Glomerular visceral epithelial cell (primary cell): ENCODE measurements around the gene MLLT10.
"Not testable (repeated sequence)": the region's sequence is repeated elsewhere in the genome, so short reads cannot be mapped to it uniquely, and the experiment has no call there.

Experiments used
- DNase-seq: peaks from one replicate; pipeline ENCODE4 v3.0.0-alpha.2; 2016; ENCODE audit errors: extremely low spot score

The MLLT10 gene

DNA sequence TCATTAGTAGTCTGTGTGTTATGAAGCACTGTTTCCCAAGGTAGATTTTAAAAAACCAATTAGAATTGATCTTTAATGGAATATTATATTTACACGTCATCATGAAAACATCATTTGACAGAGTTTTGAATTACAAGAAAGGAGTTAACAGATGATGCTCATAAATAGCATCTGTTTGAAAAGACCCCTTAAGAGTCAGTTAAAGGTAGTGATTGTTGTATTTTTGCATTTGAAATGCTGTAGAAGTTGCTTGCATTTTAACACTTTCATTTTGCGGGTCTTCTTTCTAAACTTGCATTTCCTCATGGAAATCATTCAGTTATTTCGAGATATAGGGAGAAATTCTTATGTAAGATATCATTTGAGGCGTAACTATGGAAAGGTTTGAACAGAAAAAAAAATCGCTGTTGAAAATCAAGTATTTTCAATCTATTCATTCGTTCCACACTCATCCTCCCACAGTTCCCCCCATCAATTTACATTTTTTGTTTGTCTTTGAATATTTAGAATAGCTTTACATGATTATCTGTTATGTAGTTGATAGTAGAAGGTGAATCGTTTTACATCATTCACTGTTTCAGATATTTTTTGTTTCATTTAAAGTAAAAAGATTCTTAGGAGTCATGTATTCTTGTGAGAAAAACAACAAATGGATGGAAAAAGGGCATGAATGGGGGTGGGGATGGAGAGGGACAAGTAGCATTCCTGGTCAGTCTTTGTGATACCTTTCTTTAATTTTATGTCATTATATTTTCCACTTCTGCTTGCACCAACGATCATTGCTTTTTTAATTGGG is 5.6 kb upstream of the MLLT10 start:
- no peak for DNase-seq

DNA sequence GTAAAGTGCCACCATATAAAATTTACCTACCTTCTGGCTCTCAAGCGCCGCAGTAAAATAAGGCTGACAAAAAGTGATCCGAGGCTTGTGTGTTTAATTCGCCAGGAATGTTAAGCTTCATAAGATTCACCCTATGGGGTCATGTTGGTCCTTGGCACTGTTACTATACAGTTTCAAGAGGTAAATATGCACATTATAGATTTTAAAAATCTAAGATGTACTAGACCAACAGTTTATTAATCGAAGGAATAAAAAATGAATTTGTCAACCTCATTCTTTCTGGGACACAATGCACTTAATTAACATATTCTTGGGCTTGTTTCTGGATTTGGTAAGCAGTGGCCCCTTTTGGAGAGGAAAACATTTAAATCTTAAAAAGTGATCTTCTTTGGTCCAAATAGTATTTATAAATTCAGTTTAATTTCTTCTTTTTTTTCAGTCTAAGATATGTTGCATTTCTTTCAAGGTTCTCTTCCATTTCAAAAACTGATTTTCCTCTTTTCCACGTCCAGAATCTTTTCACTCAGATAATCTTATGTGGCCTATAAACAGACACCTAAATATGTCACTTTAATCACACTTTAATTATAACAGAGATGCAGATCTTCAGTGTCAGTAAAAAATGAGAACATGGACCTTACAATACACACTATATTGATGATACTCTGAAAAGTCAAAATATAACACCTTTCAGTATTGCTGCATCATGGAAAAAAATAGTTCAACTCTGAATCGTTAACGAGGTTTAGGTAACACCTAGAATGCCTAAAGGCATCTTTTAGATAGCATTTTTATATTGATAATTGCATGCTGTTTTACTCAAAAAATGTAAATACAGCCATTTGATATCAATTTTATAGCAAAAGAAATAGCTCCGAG is 4.8 kb upstream of the MLLT10 start:
- DNase-seq: no peak

DNA sequence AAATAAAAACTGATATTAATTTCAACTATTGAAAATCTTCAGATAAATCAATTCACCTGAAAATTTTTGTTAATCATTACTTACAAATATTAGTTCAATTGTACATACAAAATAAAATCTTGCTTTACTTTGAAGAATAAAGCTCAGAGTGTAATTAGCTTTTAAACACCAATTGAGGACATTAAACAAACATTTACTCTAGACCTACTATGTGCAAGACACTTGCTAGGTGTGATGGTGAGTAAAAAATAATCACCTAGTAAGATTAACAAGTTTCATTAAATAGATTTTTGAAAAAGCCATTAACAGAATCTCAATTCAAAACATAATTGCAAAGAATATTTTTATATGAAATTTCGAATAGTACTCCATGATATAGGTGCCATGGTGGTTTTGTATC is 3.9 kb upstream of the MLLT10 start:
- no peak for DNase-seq

DNA sequence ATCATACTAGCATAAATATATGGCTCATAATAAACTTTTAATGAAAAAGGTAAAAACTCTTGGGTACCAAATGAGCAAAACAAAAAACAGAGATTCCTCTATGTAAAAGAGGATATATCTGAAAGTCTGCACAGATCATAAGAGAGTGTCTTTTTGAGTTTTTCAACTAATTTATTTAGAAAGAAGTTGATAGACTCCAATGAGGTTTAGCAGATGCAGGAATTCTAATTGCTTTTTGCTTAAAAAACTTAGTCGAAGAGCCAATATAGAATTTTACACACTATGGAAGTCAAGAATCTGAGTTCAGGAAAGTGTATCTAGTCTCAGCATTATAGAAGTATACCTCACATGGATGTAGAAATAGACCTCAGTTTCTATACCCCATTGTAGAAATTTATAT is 3.4 kb upstream of the MLLT10 start:
- no peak for DNase-seq

DNA sequence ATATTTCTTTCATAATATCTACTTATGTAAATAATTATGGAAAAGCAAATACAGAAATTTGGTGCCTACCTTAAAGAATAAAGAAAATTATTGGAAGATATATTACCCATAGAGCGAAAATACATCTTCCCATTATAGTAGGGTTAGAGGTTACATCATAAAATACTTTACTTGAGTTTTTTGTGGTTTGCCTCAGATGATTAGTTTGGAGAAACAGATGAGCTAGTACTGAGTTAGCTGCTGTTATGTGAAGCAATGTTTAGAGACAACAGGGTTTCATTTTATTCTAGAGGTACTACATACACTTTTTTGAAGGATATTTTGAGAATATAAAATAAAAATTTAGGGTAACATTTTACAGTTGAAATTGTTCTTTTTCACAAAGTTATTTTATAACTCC is 2.9 kb upstream of the MLLT10 start:
- peak; percentile 21 for DNase-seq

DNA sequence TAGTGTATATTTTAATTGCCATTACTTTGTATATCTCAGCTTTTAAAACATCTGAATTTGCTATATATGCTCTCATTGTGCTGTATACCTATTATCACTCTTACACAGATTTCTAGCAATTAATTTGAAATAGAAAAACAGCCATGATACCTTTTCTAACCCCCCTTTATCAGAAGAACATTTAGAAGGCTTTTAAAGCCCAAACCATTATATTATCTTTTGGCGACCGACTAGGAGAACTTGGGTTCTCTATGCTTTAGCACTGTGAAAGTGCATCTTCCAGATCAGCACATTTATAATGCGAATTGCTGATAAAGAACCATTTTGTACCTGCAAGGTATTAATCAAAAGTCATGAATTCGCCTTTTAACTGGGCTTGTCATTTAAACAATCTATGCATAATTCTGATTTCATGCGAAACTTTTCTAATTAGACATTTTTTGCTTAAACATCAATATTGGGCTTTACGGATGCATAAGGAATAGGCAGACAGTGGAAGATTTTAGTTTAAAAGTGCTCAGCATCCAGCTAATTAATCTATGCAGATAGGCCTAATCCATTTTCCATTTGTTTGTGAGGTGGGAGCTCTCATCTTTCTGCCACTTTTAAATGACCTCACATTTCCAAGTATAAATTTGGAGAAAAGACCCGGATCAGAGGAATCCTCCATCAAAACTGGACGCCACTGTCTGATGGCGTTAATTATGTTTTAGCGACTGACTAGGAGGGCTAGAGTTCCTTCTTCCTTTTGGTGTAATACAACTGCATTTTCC is 1.2 kb upstream of the MLLT10 start:
- DNase-seq: no peak

DNA sequence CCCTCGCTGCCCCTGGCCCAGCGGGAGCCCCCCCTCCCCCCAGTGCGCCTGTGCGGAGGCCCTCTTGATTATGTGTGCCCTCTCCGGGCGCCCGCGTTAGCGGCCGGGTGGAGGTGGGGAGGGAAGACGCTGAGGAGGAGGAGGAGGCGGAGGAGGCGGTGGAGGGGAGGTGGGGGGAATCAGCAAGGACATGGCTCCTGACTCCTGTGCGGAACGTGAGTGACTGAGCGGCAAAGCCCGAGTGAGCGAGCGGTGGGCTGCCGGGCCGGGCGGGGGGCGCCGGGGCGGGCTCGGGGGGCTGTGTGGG is 201 bp downstream of the MLLT10 start:
- no peak for DNase-seq

DNA sequence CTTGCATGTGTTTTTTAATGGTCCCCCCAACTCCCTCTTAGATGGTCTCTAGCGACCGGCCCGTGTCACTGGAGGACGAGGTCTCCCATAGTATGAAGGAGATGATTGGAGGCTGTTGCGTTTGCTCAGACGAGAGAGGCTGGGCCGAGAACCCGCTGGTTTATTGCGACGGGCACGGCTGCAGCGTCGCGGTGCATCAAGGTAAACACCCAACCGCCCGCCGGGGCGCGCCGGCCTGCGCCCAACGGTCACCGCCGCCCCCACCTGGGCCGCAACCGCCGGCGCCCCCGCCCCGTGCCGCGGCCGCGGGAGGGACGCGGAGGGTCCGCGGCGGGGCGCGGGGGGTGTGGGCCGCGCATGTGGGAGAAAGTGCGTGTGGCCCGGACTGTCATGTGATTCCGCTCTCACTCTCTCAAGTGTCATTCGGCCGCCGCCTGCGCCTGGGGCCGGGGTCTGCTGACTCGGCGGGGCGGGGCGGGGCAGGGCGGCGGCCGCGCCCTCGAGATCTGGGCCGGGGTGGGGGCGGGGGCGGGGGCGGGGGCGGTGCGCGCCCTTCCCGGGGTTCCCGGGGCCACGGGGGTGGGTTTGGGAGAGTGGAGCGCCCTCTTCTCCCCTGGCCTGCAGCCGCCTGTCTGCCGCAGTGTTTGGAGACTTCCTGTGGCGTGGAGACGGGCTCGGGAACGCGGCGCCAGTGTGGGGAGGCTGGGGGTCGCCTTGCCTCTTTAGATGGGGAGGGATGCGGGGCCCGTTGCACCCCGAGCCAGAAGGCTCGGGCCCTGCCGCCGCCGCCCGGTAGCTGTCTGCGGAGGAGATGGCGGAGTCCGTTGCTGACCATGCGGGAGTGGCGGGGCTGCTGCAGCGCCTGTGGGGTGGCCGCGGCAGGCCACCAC is 817 bp downstream of the MLLT10 start:
- DNase-seq: peak; percentile 38

DNA sequence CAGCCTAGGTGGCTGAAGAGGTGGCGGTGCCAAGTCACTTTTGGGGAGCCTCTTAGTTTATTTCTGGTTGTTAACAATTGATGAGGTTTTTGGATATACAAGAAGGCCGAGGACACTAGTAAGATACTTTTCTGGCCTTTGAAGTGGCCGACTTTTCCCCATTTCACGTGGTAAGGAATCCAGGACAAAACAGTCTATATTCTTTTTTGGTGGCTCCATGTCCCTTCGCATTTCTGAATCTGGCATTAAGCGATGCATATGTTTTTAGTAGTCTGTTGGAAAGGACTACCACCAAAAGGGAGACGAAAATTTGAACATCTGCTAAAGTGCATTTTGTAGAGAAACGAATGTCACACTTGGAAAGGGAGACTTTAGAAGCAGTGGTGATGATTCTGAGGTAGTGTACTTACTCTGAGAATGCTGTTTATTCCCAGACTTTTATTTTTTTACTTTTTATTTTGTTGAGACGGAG is 1.5 kb downstream of the MLLT10 start:
- DNase-seq: no peak

DNA sequence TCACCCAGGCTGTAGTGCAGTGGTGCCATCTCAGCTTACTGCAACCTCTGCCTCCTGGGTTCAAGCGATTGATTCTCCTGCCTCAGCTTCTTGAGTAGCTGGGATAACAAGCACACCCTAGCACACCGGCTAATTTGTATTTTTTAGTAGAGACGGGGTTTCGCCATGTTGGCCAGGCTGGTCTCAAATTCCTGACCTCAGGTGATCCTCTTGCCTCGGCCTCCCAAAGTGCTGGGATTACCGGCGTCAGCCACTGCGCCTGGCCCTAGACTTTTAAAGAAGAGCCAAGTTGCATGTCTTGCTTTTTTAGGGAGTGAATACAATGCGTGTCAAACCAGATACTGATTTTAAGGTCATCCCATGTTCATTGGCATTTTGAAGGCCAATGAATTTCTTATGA is 1.9 kb downstream of the MLLT10 start:
- DNase-seq: not testable (repeated sequence)

DNA sequence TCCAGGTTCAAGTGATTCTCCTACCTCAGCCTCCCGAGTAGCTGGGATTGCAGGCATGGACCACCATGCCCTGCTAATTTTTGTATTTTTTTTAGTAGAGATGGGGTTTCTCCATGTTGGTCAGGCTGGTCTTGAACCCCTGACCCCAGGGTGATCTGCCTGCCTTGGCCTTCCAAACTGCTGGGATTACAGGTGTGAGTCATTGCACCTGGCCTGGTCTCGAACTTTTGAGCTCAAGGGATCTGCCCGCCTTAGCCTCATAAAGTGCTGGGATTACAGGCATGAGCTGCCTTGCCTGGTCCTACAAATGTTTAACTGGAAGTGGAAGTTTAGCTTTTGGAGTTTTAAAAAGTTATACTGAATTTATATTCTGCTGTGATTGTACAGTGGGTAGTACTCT is 2.8 kb downstream of the MLLT10 start:
- no peak for DNase-seq

DNA sequence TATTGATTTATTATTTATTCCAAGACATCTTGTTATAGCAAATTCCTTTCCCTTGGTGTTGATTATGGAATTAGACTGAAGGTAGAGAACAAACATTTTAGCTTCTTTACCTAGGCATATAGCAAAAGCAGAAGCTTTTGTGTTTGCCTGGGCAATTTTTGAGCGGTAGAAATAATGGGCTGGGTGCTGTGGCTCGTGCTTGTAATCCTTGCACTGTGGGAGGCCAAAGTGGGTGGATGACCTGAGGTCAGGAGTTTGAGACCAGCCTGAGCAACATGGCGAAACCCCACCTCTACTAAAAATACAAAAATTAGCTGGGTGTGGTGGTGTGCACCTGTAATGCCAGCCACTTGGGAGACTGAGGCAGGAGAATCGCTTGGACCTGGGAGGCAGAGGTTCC is 6.7 kb downstream of the MLLT10 start:
- not testable (repeated sequence) for DNase-seq

DNA sequence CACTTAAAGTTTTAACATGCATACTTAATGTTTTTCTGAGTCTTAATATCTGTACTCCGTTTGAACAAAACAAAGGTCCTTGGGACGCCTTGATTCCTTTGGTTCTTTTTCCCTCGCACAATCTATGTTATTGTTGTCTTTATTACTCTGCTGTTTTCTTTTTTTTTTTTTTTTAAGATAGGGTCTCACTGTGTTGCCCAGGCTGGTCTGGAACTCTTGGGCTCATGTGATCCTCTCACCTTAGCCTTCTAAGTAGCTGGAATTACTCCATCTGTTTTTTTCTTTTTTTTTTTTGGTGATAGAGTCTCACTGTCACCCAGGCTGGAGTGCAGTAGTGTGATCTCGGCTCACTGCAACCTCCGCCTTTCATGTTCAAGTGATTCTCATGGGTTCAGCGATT is 13.2 kb downstream of the MLLT10 start:
- no peak for DNase-seq

DNA sequence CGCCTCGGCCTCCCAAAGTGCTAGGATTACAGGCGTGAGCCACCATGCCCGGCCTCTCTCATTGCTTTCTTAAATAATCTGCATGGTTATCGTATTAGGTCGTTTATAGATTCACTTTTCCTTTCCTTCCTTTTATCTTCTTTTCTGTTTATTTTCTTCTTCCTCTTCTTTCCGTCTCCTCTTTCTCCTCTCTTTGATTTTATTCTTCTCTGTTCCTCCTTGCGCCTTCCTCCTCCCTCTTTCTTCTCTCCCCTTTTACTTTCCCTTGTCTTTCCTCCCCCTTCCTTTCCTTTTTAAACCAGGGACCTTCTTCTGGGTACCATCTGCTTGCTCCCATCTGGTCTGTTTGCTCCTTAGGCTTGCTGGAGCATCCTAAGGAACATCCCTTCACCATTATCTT is 18.6 kb downstream of the MLLT10 start:
- no peak for DNase-seq

DNA sequence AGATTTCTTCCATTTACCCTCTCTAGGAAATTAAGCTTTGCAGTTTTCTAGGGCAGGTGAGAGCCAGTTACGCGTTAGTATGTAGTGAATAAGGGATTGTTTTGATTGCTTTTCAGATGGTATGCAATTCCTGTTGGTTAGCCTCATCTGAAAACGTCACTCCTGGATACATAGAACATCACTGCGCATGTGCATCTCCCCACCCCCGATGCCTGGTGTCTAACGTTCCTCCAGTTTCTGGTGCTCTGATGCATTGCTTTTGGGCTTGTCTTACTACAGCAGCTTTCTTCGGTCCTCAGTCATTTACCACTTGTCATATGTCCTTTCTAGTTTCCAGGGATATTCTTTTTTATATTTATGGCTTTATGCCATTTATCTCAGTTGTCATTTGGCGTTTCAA is 22.5 kb downstream of the MLLT10 start:
- no peak for DNase-seq

DNA sequence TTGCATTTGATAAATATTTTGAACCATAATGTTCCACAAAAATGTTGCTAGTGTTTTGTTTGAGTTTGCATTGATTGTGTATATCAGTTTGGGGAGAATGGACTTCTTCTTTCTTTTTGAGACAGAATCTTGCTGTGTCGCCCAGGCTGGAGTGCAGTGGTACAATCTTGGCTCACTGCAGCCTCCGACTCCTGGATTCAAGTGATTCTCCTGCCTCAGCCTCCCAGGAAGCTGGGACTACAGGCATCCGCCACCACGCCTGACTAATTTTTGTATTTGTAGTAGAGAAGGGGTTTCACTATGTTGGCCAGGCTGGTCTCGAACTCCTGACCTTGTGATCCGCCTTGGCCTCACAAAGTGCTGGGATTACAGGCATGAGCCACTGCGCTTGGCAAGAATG is 25.0 kb downstream of the MLLT10 start:
- DNase-seq: not testable (repeated sequence)

DNA sequence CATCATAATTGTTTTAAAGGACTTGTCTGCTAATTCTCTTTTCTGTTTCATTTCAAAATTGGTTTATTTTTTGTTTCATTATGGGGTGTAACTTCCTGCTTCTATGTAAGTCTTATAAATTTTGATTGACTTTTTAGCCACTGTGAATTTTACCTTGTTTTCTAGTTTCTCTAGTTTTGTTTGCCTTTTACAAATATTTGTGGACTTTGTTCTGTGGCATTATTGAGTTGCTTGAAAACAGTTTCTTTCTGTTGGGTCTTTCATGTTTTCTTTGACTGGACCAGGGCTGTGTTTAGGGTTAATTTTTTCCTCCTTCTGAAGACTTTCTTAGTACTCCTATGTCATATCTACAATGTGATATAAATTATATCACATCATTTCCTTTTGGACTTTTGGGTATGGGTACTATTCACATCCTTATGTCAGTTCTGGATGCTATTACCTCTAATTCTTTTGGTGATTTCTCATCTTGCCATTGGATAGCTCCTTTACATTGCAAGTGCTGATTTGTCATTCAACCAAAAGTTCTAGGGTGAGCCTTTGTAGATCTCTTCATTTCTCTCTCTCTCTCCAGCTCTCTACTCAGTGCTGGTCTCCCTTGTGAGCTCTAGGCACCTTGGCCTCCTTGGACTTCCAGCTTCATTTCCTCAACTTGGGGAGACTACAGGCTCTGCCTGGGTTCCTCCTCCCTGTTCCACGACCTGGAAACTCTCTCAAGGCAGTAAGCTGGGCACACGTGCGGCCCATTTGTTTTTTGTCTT is 36.9 kb downstream of the MLLT10 start:
- no peak for DNase-seq

DNA sequence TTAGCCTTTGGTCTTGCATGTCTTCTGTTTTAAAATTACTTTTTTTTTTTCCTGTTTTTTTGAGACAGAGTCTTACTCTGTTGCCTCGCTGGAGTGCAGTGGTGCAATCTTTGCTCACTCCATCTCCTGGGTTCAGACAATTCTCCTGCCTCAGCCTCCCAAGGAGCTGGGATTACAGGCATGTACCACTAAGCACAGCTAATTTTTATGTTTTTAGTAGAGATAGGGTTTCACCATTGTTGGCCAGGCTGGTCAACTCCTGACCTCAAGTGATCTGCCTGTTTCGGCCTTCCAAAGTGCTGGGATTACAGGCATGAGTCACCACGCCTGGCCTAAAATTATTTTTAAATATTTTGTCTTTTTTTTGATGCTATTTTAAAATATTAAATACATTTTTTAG is 38.5 kb downstream of the MLLT10 start:
- DNase-seq: no peak

DNA sequence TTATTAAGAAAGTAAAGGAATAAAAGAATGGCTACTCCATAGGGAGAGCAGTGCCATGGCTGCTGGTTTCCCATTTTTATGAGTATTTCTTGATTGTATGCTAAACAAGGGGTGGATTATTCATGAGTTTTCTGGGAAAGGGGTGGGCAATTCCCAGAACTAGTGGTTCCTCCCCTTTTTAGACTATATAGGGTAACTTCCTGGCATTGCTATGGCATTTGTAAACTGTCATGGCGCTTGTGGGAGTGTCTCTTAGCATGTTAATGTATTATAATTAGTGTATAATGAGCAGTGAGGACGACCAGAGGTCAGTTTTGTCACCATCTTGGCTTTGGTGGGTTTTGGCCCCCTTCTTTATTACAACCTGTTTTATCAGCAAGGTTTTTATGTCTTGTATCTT is 40.5 kb downstream of the MLLT10 start:
- not testable (repeated sequence) for DNase-seq

DNA sequence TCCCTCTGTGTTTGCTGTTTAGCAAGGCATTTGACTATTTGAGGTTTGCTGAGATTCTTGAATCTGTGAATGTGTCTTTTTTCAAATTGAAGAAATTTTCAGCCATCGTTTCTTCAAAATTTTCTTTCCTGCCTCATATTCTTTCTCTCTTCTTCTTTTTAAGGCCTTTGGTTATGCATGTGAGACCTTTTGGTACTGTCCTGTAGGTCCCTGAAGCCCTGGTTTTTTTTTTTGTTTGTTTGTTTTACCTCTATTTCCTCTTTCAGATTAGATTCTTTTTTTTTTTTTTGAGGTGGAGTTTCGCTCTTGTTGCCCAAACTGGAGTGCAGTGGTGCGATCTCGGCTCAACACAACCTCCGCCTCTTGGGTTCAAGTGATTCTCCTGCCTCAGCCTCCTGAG is 45.3 kb downstream of the MLLT10 start:
- DNase-seq: no peak

DNA sequence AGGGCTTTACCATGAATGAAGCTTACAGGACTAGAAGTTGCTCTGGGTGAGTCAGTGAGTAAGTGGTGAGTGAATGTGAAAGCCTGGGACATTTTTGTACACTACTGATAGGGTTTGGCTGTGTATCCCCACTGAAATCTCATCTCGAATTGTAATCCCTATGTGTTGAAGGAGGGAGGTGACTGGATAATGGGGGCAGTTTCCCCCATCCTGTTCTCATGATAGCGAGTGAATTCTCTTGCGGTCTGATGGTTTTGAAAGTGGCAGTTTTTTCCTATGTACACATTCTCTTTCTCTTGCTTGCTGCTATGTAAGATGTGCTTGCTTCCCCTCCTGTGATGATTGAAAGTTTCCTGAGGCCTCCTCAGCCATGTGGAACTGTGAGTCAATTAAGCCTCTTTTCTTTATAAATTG is 47.4 kb downstream of the MLLT10 start:
- DNase-seq: peak; percentile 18
